GM12878 (cell line): ENCODE measurements around the gene SERPINE2. TPM values are rescaled to one million over a fixed set of nuclear protein-coding genes. Genes with fewer than 3 reads are reported as not detected.

Experiments
- ATAC-seq: fragments of 200-7000 bp; cut with Tn5 transposase; 3 replicates; pipeline ENCODE4 v1.9.1; 2020; ENCODE audit warnings: mild to moderate bottlenecking, moderate library complexity
- BruUV-seq: library from RNA; stranded (reverse); fragments of 400-500 nt; replicated peaks from 2 replicates; lab custom pipeline; 2021; lab: Mats Ljungman, UMichigan
- CTCF ChIA-PET: fragments of 300-600 bp; sonication (Branson Sonifier 250); formaldehyde crosslinking; extraction: SDS; loops from one replicate; lab custom pipeline; 2021; ENCODE audit warnings: inconsistent platforms; lab: Yijun Ruan, JAX
- POLR2A ChIA-PET: fragments of 350-600 bp; formaldehyde crosslinking; extraction: SDS; loops from one replicate; lab custom pipeline; 2021; ENCODE audit warnings: inconsistent platforms; lab: Charles Lee
- RAD21 ChIA-PET: fragments of 300-600 bp; sonication (Branson Sonifier 250); formaldehyde crosslinking; loops from one replicate; lab custom pipeline; 2023; ENCODE audit warnings: antibody characterized with exemption; ENCODE audit not compliant: unreplicated experiment; lab: Charles Lee
- SMC1A ChIA-PET: fragments of 300-600 bp; sonication (Branson Sonifier 250); formaldehyde crosslinking; loops from one replicate; lab custom pipeline; 2023; ENCODE audit not compliant: unreplicated experiment, uncharacterized antibody; lab: Charles Lee
- DNase-seq: peaks from one replicate; pipeline ENCODE4 v3.0.0-alpha.2; 2011; ENCODE audit warnings: low read depth, low spot score
- FAIRE-seq: peaks from 3 replicates; lab custom pipeline; 2011; peaks lifted over from hg19 to GRCh38; lab: Jason Lieb, UNC
- H2AFZ ChIP-seq: 2 replicates; pipeline ENCODE4 v1.6.0; 2011; ENCODE audit warnings: low read depth, low read length, control low read depth; ENCODE audit not compliant: control insufficient read depth
- H3K27ac ChIP-seq: 2 replicates; pipeline ENCODE4 v1.5.1; 2011; ENCODE audit warnings: control low read depth; ENCODE audit not compliant: control insufficient read depth, insufficient read depth
- H3K27me3 ChIP-seq, 2 experiments: replicated peaks in 1 of 2; 2 replicates each; pipeline versions ENCODE4 v1.6.0 to v1.6.1; 2011; ENCODE audit warnings: low read length in 1 of 2; ENCODE audit not compliant: control insufficient read depth in 2 of 2, insufficient read depth in 2 of 2
- H3K36me3 ChIP-seq, 2 experiments: 2 replicates each; pipeline ENCODE4 v1.5.1; 2011; ENCODE audit warnings: low read length in 1 of 2; ENCODE audit not compliant: control insufficient read depth in 2 of 2, insufficient read depth in 2 of 2
- H3K4me1 ChIP-seq: 2 replicates; pipeline ENCODE4 v1.6.1; 2011; ENCODE audit warnings: mild to moderate bottlenecking, low read length, moderate library complexity, mixed read lengths; ENCODE audit not compliant: control insufficient read depth, insufficient read depth
- H3K4me2 ChIP-seq: 2 replicates; pipeline ENCODE4 v1.6.0; 2011; ENCODE audit warnings: control low read depth; ENCODE audit not compliant: control insufficient read depth, insufficient read depth
- H3K4me3 ChIP-seq: fragments of 200-600 bp; sonication (generic); 2 replicates; pipeline ENCODE4 v1.5.1; 2016
- H3K79me2 ChIP-seq: 2 replicates; pipeline ENCODE4 v1.6.0; 2011; ENCODE audit warnings: low read length; ENCODE audit not compliant: control insufficient read depth, insufficient read depth
- H3K9ac ChIP-seq: 2 replicates; pipeline ENCODE4 v1.8.0; 2011; ENCODE audit warnings: low read length, control low read depth, mixed read lengths; ENCODE audit not compliant: control insufficient read depth, insufficient read depth
- H3K9me3 ChIP-seq: replicated peaks from 3 replicates; pipeline ENCODE4 v1.5.1; 2011; ENCODE audit warnings: mild to moderate bottlenecking, low read length; ENCODE audit not compliant: control insufficient read depth, insufficient read depth
- H4K20me1 ChIP-seq: 2 replicates; pipeline ENCODE4 v1.6.0; 2011; ENCODE audit not compliant: control insufficient read depth, insufficient read depth
- BHLHE40 ChIP-seq, 2 experiments: fragments of 450-650 bp in 1 of 2; IDR thresholded peaks; 2 replicates each; pipeline ENCODE4 v1.6.1; 2011 to 2017; ENCODE audit warnings: low read depth in 2 of 2, borderline replicate concordance in 1 of 2, improper control_type of control experiment in 1 of 2, low read length in 1 of 2, mild to moderate bottlenecking in 1 of 2
- CHD1 ChIP-seq: IDR thresholded peaks from 2 replicates; pipeline ENCODE4 v1.6.1; 2012; ENCODE audit warnings: low read depth, low read length, improper control_type of control experiment
- ESRRA ChIP-seq: IDR thresholded peaks from 2 replicates; pipeline ENCODE4 v1.6.1; 2012; ENCODE audit warnings: mild to moderate bottlenecking, low read length, improper control_type of control experiment
- IKZF1 ChIP-seq: fragments of 450-650 bp; conservative IDR thresholded peaks from 2 replicates; pipeline ENCODE4 v1.6.1; 2017; ENCODE audit warnings: antibody characterized with exemption, mild to moderate bottlenecking
- JUNB ChIP-seq: IDR thresholded peaks from 2 replicates; pipeline ENCODE4 v1.6.1; 2016; ENCODE audit warnings: antibody characterized with exemption, mild to moderate bottlenecking
- MTA2 ChIP-seq: fragments of 450-650 bp; IDR thresholded peaks from 2 replicates; pipeline ENCODE4 v1.6.1; 2016; ENCODE audit warnings: low read depth, mild to moderate bottlenecking, moderate library complexity
- MYB ChIP-seq: fragments of 150-350 bp; IDR thresholded peaks from 2 replicates; pipeline ENCODE4 v1.6.1; 2014; ENCODE audit warnings: mild to moderate bottlenecking, low read depth, low read length, borderline replicate concordance
- RBBP5 ChIP-seq: fragments of 200-600 bp; sonication (generic); conservative IDR thresholded peaks from 2 replicates; pipeline ENCODE4 v1.6.1; 2016
- SPI1 ChIP-seq: IDR thresholded peaks from 2 replicates; pipeline ENCODE4 v1.6.1; 2011; ENCODE audit warnings: low read depth, mild to moderate bottlenecking, low read length, moderate library complexity, borderline replicate concordance; ENCODE audit not compliant: insufficient read depth
- SREBF1 ChIP-seq: IDR thresholded peaks from 2 replicates; pipeline ENCODE4 v1.6.1; 2012; ENCODE audit warnings: mild to moderate bottlenecking, low read length
- TARDBP ChIP-seq: IDR thresholded peaks from 2 replicates; pipeline ENCODE4 v1.6.1; 2016; ENCODE audit warnings: borderline replicate concordance
- TCF3 ChIP-seq: IDR thresholded peaks from 2 replicates; pipeline ENCODE4 v1.6.1; 2012; ENCODE audit warnings: low read depth, mild to moderate bottlenecking, low read length, borderline replicate concordance; ENCODE audit not compliant: insufficient read depth
- WGBS: methylation state at CpG from one replicate; pipeline ENCODE4 v1.1.6; 2016; ENCODE audit warnings: low lambda C conversion rate; ENCODE audit not compliant: insufficient replicate concordance, insufficient coverage; ENCODE audit errors: missing lambda C conversion rate; 5-methylcytosine and 5-hydroxymethylcytosine counted together
- in situ Hi-C: fragments of 300-500 bp; cut with MboI; formaldehyde crosslinking; loops from 9 replicates; pipeline ENCODE4 v1.14.3; 2018; ENCODE audit warnings: mixed read lengths
- intact Hi-C: fragments of 100-400 bp; cut with micrococcal nuclease; formaldehyde crosslinking; loops from one replicate; pipeline ENCODE4 v1.14.2; 2022; ENCODE audit not compliant: unreplicated experiment
- polyA plus RNA-seq, 11 experiments: library from polyadenylated mRNA; depleted of rRNA in 4 of 11; unstranded in 6 of 11; stranded (reverse) in 5 of 11; fragments of >200 nt; fragmentation: Nextera tagmentation in 4 of 11; fragmentation: Illumina TruSeq in 1 of 11; extraction: Ambion mirVana in 4 of 11; extraction: Trizol in 1 of 11; gene quantifications; 1 replicate in 1 of 11; 2 replicates in 10 of 11; pipeline versions ENCODE4 v1.2.1 to v1.2.3, GENCODE V29; 2011 to 2016; ENCODE audit warnings: inconsistent platforms in 2 of 11, missing spikeins in 2 of 11, low read depth in 1 of 11
- total RNA-seq, 4 experiments: library from RNA; depleted of rRNA in 3 of 4; stranded (reverse); fragments of >200 nt in 3 of 4; fragmentation: Illumina TruSeq in 1 of 4; extraction: Trizol in 1 of 4; gene quantifications; 2 replicates each; pipeline versions ENCODE4 v1.2.1 to v1.2.3, GENCODE V29; 2013 to 2021
- TF ChIP-seq, protein P1 (sequence below): IDR thresholded peaks from 2 replicates; pipeline ENCODE4 v1.6.1; 2012; ENCODE audit warnings: low read depth, low read length, improper control_type of control experiment
- TF ChIP-seq, protein P2 (sequence below): fragments of 450-650 bp; formaldehyde crosslinking; IDR thresholded peaks from 2 replicates; pipeline ENCODE4 v1.5.0; 2022; ENCODE audit warnings: mild to moderate bottlenecking, missing genetic modification characterization

SERPINE2 gene
- total and polyA plus RNA-seq, 10 of the 15 experiments (the other 5 are each of a cell fraction or from before 2014, with no cell fraction given), result 0.18 to 1.7 (median 0.39) TPM

DNA sequence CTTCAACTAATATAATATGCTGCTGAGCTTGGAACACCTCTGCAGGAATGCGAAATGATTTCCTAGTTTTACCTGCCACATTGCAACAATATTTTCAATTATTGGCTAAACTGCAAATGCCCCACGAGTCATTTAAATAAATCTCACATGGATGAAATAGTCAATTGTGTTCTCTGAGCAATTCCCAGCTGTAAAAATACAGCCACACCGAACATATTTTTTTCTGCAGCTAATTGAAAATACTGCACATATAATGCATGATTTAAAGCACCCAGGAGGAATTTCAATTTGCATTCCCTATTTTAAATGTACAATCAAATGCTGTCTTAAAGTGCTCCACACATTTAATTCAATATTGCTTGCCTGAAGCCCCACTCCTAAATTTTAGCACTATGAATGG lies 18.6 kb downstream of the SERPINE2 start:
- no peaks in the 10 kb centered on the region for H3K27me3 ChIP-seq
- no peak overlapping the region for H3K4me3 ChIP-seq
- WGBS, result 42% methylated on average over 3 of the region's 3 CpGs
- ATAC-seq, result no peak
- H3K9ac ChIP-seq, result no peak overlapping the region
- no TSS peak for BruUV-seq
- ChIA-PET SMC1A (interaction anchor here (0.7 kb wide), 1 partner anchor 36 kb away, joined by 3 read pairs; no protein-coding TSS in a partner anchor), CTCF (interaction anchor here (1.2 kb wide), 1 partner anchor 27 kb away, joined by 3 read pairs; no protein-coding TSS in a partner anchor)
- H4K20me1 ChIP-seq, result no peaks in the 10 kb centered on the region
- TF ChIP-seq MTA2, result no peak
- no peak for TF ChIP-seq TCF3
- no peak for TF ChIP-seq TARDBP
- no peak for TF ChIP-seq CHD1
- TF ChIP-seq SPI1, result no peak
- no peak for TF ChIP-seq ESRRA
- TF ChIP-seq BHLHE40 (IDR thresholded peaks at IDR 0.05; ENCODE audit: borderline replicate concordance in 1 of 2, low read depth in 2 of 2, low read length in 1 of 2), result no peak
- no peak for TF ChIP-seq JUNB
- TF ChIP-seq RBBP5, result no peak
- no peak for TF ChIP-seq IKZF1
- TF ChIP-seq, protein P1, sequence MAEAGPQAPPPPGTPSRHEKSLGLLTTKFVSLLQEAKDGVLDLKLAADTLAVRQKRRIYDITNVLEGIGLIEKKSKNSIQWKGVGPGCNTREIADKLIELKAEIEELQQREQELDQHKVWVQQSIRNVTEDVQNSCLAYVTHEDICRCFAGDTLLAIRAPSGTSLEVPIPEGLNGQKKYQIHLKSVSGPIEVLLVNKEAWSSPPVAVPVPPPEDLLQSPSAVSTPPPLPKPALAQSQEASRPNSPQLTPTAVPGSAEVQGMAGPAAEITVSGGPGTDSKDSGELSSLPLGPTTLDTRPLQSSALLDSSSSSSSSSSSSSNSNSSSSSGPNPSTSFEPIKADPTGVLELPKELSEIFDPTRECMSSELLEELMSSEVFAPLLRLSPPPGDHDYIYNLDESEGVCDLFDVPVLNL, result no peak
- no peak for TF ChIP-seq MYB
- TF ChIP-seq SREBF1, result no peak
- TF ChIP-seq, protein P2, sequence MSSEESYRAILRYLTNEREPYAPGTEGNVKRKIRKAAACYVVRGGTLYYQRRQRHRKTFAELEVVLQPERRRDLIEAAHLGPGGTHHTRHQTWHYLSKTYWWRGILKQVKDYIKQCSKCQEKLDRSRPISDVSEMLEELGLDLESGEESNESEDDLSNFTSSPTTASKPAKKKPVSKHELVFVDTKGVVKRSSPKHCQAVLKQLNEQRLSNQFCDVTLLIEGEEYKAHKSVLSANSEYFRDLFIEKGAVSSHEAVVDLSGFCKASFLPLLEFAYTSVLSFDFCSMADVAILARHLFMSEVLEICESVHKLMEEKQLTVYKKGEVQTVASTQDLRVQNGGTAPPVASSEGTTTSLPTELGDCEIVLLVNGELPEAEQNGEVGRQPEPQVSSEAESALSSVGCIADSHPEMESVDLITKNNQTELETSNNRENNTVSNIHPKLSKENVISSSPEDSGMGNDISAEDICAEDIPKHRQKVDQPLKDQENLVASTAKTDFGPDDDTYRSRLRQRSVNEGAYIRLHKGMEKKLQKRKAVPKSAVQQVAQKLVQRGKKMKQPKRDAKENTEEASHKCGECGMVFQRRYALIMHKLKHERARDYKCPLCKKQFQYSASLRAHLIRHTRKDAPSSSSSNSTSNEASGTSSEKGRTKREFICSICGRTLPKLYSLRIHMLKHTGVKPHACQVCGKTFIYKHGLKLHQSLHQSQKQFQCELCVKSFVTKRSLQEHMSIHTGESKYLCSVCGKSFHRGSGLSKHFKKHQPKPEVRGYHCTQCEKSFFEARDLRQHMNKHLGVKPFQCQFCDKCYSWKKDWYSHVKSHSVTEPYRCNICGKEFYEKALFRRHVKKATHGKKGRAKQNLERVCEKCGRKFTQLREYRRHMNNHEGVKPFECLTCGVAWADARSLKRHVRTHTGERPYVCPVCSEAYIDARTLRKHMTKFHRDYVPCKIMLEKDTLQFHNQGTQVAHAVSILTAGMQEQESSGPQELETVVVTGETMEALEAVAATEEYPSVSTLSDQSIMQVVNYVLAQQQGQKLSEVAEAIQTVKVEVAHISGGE (CRISPR knock-in tag), result no peak
- TF ChIP-seq, all 136 proteins: peak for 0
- H3K27ac ChIP-seq, result no peak overlapping the region
- ChIA-PET POLR2A (no interaction called here), RAD21 (no interaction called here)
- no peaks in the 10 kb centered on the region for H3K79me2 ChIP-seq
- no peak for FAIRE-seq
- no peak for DNase-seq
- no peaks in the 10 kb centered on the region for H3K36me3 ChIP-seq
- no peaks in the 10 kb centered on the region; the same call in 1 of the 2 replicates for H3K4me1 ChIP-seq
- in situ Hi-C loops (no loop called here), intact Hi-C loops (no loop called here)
- no peaks in the 10 kb centered on the region for H3K9me3 ChIP-seq
- no peak overlapping the region for H2AFZ ChIP-seq
- no peak overlapping the region for H3K4me2 ChIP-seq
